ENCODE data around the gene GSX2.
"Not testable (repeated sequence)": the region's sequence is repeated elsewhere in the genome, so short reads cannot be mapped to it uniquely, and the experiment has no call there.

Gene GSX2

DNA sequence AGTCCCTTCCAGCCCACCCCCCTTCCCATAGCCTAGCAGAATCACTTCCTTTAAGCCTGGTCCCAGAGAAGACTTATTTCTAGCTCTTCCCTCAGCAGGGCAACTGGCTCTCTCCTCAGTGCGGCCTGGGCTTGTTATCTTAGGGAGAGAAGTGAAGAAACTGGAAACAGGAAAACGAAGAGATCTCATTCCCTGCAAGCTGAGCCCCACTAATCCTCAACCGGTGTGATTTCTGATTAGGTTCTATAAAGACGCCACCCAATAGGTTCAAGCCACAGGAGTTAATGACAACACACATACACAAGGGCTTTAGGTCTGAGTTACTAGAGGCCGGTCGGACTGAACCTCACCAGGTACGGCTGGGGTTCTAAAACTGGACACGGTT, 3.2 kb downstream of the GSX2 start:
- no peak for DNase-seq (ENCODE audit: low read depth)

DNA sequence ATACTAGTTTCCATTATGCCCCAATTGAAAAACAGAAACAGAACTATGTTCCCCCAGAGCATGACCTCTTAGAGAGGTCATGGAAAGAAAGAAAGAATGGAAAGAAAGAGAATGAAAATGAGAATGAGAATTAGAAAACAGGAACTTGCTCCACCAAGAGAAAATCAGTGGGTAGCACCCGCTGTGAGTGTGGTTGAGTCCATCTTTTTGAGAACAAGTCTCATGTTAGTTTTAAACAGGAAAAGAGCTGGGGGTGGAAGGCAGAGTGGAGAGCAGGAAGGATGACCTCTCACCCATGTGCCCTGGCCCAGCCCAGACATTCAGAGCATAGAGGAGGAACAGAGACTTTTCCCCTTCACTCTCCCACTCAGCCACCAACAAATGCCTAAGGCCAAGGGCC, 4.9 kb downstream of the GSX2 start:
- no peak for DNase-seq (ENCODE audit: low read depth)

- DNase-seq (ENCODE audit: low read depth), result no peak
These were observed 8.2 kb downstream of the GSX2 start for GRCh38 chr4:54107951-54108748.

DNA sequence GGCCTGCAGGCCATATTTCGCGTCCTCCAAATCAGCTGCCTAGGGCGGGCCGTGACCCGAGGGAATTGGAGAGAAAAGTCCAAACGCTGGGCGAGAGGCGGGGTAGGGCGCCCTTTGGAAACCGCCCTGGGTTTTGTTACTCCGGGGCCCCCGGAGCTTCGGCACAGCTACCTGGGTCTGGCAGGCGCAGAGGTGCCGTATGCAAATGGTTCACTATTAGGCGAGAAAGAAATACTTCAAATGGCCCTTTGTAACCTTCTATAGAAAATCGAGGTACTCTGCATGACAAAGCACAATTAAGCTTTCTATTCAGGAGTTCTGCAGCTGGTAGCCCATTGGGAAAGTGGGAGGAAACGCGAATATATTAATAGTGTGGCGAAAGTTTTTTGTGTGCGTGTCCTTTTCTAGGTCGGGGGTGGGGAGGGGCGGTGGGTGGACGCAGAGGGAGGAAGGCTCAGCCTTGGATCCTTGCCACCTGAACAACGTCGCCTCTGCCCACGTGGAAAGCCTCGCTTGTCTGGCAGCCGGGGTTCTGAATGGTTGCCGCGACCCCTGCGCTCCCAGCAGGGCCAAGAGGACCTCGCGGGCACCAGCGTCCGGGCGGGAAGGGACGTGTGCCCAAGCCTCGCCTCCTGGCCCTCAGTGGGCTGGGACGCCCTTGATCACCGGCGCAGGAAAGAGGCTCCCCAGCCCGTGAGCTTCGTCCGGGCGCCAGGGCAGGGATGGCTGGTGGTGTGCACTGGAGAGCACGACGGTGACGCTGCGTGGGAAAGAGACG, 9.5 kb downstream of the GSX2 start:
- DNase-seq (ENCODE audit: low read depth), result no peak

- no peak for DNase-seq (ENCODE audit: low read depth)
These were observed 10.1 kb downstream of the GSX2 start for GRCh38 chr4:54110019-54110416.

GRCh38 chr4:54113206-54113605, 13.2 kb downstream of the GSX2 start:
- DNase-seq (ENCODE audit: low read depth), result not testable (repeated sequence)

GRCh38 chr4:54116246-54116645, 16.3 kb downstream of the GSX2 start:
- not testable (repeated sequence) for DNase-seq (ENCODE audit: low read depth)

DNA sequence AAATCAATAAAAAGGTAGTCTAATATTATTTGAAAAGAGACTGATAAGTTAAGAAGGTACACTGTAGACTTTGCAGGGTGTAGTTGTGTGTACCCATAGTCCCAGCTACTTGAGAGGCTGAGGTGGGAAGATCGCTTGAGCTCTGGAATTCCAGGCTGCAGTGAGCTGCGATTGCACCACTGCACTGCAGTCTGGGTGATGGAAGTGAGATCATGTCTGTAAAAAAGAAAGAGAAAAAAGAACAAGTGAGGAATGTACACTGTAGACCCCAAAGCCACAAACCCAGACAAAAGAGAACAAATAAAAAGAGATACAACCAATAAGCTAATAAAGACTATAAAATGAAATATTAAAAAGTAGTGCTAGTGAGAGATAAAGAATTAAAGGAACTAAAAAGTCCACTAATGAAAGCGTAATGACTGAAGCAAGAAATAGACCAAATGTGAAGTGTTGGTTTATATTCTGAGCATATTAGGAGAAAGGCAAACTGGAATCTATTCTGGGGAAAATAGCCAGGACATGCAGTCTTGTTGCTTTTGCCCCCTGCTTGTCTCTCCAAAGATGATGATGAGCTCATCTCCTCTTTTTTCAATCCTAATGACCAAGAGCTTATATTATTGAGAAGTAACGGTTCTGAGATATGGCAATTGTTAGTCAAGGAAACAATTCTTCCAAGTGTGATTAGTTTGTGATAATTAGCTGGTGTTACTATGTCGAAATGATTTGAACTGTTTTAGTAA, 19.1 kb downstream of the GSX2 start:
- DNase-seq (ENCODE audit: low read depth), result no peak

DNA sequence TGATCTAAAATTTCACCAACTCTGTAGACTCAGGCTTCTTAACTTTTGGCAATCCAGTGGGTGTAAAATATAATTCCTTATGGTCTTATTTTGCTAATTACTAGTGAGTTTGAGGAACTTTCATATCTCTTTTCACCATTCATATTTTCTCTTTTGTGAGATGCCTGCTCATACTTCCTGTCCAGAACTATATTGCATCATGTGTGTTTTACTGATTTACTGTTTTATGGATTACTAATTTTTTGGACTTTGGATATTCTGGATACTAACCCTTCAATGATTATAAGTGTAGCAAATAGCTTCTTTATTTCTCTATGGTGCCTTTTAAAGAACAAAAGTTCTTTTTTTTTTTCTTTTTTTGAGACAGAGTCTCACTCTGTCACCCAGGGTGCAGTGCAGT, 20.6 kb downstream of the GSX2 start:
- DNase-seq (ENCODE audit: low read depth), result no peak

- DNase-seq (ENCODE audit: low read depth), result no peak
These were observed 27.7 kb downstream of the GSX2 start for GRCh38 chr4:54127660-54128059.

DNA sequence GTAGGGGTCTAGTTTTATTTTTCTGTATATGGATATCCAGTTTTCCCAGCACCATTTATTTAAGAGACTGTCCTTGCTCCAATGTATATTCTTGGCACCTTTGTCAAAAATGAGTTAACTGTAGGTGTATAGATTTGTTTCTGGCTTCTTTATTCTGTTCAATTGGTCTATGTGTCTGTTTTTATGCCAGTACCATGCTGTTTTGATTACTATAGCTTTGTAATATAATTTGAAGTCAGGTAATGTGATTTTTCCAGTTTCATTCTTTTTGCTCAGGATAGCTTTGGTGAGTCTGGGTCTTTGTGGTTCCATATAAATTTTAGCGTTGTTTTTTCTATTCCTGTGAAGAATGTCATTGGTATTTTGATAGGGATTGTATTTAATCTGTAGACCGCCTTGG, 28.7 kb downstream of the GSX2 start:
- not testable (repeated sequence) for DNase-seq (ENCODE audit: low read depth)

DNA sequence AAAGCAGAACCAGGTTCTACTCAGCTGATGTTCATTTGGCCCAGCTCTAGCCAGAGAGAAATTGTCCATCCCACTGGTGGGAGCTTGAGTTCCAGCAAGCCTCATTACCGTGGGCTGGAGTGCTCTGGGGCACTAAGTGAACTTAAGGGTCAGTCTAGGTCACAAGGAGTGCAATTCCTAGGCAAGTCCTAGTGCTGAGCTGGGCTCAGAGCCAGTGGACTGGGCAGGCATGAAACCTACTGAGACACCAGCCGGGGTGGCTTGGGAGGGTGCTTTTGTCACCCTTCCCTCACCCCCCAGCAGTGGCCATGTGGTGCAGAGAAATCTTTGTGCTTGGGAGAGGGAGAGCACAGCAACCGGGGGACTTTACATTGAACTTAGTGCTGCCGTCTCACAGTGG, 39.4 kb downstream of the GSX2 start:
- DNase-seq (ENCODE audit: low read depth), result no peak

DNA sequence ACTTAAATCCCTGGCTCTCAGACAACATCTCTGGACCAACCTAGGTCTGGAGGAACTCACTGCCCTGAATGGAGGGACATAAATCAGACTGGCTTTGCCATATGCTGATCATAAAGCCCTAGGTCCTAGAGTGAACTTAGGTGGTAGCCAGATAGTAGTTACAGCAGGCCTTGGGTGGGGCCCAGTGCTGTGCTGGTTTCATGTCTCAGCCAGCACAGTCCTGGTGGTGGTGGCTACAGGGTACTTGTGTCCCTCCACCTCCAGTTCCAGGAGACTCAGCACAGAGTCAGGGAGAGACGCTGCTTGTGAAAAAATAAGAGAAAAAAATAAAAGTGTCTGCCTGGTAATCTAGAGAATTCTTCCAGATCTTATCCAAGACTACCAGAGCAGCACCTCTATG, 40.3 kb downstream of the GSX2 start:
- no peak for DNase-seq (ENCODE audit: low read depth)

- DNase-seq (ENCODE audit: low read depth), result no peak
These were observed 44.2 kb downstream of the GSX2 start for GRCh38 chr4:54144199-54144598.

GRCh38 chr4:54144661-54145171, 44.8 kb downstream of the GSX2 start:
- no peak for DNase-seq (ENCODE audit: low read depth)

DNA sequence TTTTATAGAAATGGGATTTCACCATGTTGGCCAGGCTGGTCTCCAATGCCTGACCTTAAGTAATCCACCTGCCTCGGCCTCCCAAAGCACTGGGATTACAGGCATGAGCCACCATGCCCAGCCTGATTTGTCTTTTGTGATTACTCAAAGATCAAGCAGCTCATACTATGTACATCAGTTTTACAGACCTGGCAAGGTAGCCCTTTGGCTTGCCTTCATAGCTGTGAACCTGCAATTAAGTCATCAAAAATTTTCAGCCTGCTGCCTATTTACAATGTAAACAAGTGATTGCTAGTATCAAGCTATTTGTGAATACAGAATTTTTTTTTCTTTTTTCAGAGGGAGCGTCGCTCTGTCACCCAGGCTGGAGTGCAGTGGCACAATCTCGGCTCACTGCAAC, 46.2 kb downstream of the GSX2 start:
- DNase-seq (ENCODE audit: low read depth), result no peak

GRCh38 chr4:54149323-54149722, 49.4 kb downstream of the GSX2 start:
- no peak for DNase-seq (ENCODE audit: low read depth)

Data from HS-5 (cell line).